Endothelial cell of umbilical vein (primary cell): ENCODE measurements around the gene LHX3. TPM values are rescaled to one million over a fixed set of nuclear protein-coding genes. Genes with fewer than 3 reads are reported as not detected.

Experiments used
- BruUV-seq: library from RNA; stranded (reverse); fragments of 400-500 nt; replicated peaks from 2 replicates; lab custom pipeline; 2021; lab: Mats Ljungman, UMichigan
- CTCF ChIA-PET: fragments of 300-600, 350-600 bp; sonication (Branson Sonifier 250); formaldehyde crosslinking; loops from one replicate; lab custom pipeline; 2021; ENCODE audit warnings: antibody characterized with exemption, inconsistent platforms; lab: Charles Lee
- POLR2A ChIA-PET: fragments of 300-600, 350-600 bp; sonication (Branson Sonifier 250); formaldehyde crosslinking; loops from one replicate; lab custom pipeline; 2021; ENCODE audit warnings: antibody characterized with exemption, inconsistent platforms; lab: Charles Lee
- DNase-seq: peaks from one replicate; pipeline ENCODE4 v3.0.0-alpha.2; 2011; ENCODE audit warnings: low read depth, low spot score
- FAIRE-seq: peaks from 2 replicates; lab custom pipeline; 2011; peaks lifted over from hg19 to GRCh38; lab: Jason Lieb, UNC
- H2AFZ ChIP-seq: 2 replicates; pipeline ENCODE4 v1.6.0; 2012; ENCODE audit warnings: low read depth, low read length, control low read depth, inconsistent platforms
- H3K27ac ChIP-seq: 2 replicates; pipeline ENCODE4 v1.5.1; 2011; ENCODE audit warnings: low read depth, mild to moderate bottlenecking, control low read depth, low read length, moderate library complexity; ENCODE audit not compliant: insufficient read depth
- H3K27me3 ChIP-seq, 2 experiments: 2 replicates each; pipeline versions ENCODE4 v1.6.0 to v1.6.1; 2011; ENCODE audit warnings: low read length in 2 of 2, mixed read lengths in 1 of 2; ENCODE audit not compliant: control insufficient read depth in 2 of 2, insufficient read depth in 2 of 2
- H3K36me3 ChIP-seq, 2 experiments: 2 replicates in 1 of 2; 3 replicates in 1 of 2; pipeline ENCODE4 v1.5.1; 2011; ENCODE audit warnings: low read length in 2 of 2, mild to moderate bottlenecking in 1 of 2, moderate library complexity in 1 of 2; ENCODE audit not compliant: control insufficient read depth in 2 of 2, insufficient read depth in 2 of 2; ENCODE audit errors: extremely low read depth in 1 of 2
- H3K4me1 ChIP-seq: 3 replicates; pipeline ENCODE4 v1.5.1; 2011; ENCODE audit warnings: mild to moderate bottlenecking, low read length; ENCODE audit not compliant: control insufficient read depth, insufficient read depth; ENCODE audit errors: extremely low read depth
- H3K4me2 ChIP-seq: 2 replicates; pipeline ENCODE4 v1.6.1; 2011; ENCODE audit warnings: low read length, control low read depth, mixed read lengths; ENCODE audit not compliant: insufficient read depth
- H3K4me3 ChIP-seq, 3 experiments: fragments of 200-600 bp in 1 of 3; sonication (generic), shearing (Covaris generic) in 1 of 3; replicated peaks in 1 of 3; 2 replicates each; pipeline ENCODE4 v1.5.1; 2011 to 2016; ENCODE audit warnings: control low read depth in 3 of 3, low read length in 3 of 3, mild to moderate bottlenecking in 2 of 3, inconsistent platforms in 1 of 3, low read depth in 1 of 3, moderate library complexity in 1 of 3; ENCODE audit not compliant: insufficient read depth in 1 of 3
- H3K79me2 ChIP-seq: 2 replicates; pipeline ENCODE4 v1.6.0; 2012; ENCODE audit warnings: low read length, inconsistent platforms; ENCODE audit not compliant: control insufficient read depth, insufficient read depth
- H3K9ac ChIP-seq: replicated peaks from 2 replicates; pipeline ENCODE3; 2011; ENCODE audit warnings: low read length, control low read depth; ENCODE audit not compliant: insufficient read depth; ENCODE audit errors: extremely low read depth
- H3K9me1 ChIP-seq: replicated peaks from 3 replicates; pipeline ENCODE4 v1.6.0; 2011; ENCODE audit warnings: mild to moderate bottlenecking, low read length; ENCODE audit not compliant: control insufficient read depth, insufficient read depth; ENCODE audit errors: extremely low read depth
- H3K9me3 ChIP-seq: replicated peaks from 2 replicates; pipeline ENCODE4 v1.5.1; 2012; ENCODE audit warnings: low read length, inconsistent platforms; ENCODE audit not compliant: control insufficient read depth, insufficient read depth
- H4K20me1 ChIP-seq: replicated peaks from 2 replicates; pipeline ENCODE3; 2011; ENCODE audit warnings: mild to moderate bottlenecking, low read length; ENCODE audit not compliant: control insufficient read depth, insufficient read depth; ENCODE audit errors: extremely low read depth
- EZH2 ChIP-seq: IDR thresholded peaks from 2 replicates; pipeline ENCODE4 v1.6.1; 2012; ENCODE audit warnings: borderline replicate concordance, low read depth, mild to moderate bottlenecking, moderate library complexity, low read length, inconsistent platforms; ENCODE audit not compliant: severe bottlenecking
- FOS ChIP-seq: IDR thresholded peaks from 2 replicates; pipeline ENCODE4 v1.6.1; 2011; ENCODE audit warnings: mild to moderate bottlenecking, low read length, moderate library complexity, borderline replicate concordance; ENCODE audit not compliant: insufficient read depth
- GATA2 ChIP-seq: IDR thresholded peaks from 2 replicates; pipeline ENCODE4 v1.7.0; 2011; ENCODE audit warnings: low read depth, mild to moderate bottlenecking, moderate library complexity, mixed read lengths, low read length; ENCODE audit not compliant: insufficient read length, insufficient read depth
- JUN ChIP-seq: IDR thresholded peaks from 2 replicates; pipeline ENCODE4 v1.6.1; 2011; ENCODE audit warnings: borderline replicate concordance, low read depth; ENCODE audit not compliant: insufficient read length, insufficient read depth
- MAX ChIP-seq: IDR thresholded peaks from 2 replicates; pipeline ENCODE4 v1.6.1; 2011; ENCODE audit not compliant: insufficient read depth, insufficient read length
- MYC ChIP-seq: IDR thresholded peaks from one replicate; pipeline ENCODE4 v1.6.1; 2011; ENCODE audit warnings: mild to moderate bottlenecking, low read depth, low read length
- POLR2A ChIP-seq: IDR thresholded peaks from 2 replicates; pipeline ENCODE4 v1.6.1; 2012; ENCODE audit warnings: low read depth, mild to moderate bottlenecking, control low read depth, low read length
- POLR2AphosphoS5 ChIP-seq: IDR thresholded peaks from 2 replicates; pipeline ENCODE4 v1.6.1; 2012; ENCODE audit warnings: low read depth, mild to moderate bottlenecking, control low read depth, low read length, moderate library complexity; ENCODE audit not compliant: insufficient read depth
- dilution Hi-C: fragments of 300-500 bp; cut with MboI; formaldehyde crosslinking; loops from one replicate; pipeline ENCODE4 v1.15.0; 2019; ENCODE audit warnings: low sequenced_read_pairs; ENCODE audit not compliant: extremely low pct_ligation_motif_present
- intact Hi-C: fragments of 100-400 bp; cut with micrococcal nuclease; formaldehyde crosslinking; loops from one replicate; pipeline ENCODE4 v1.10.0; 2022
- polyA plus RNA-seq, 4 experiments: library from polyadenylated mRNA; depleted of rRNA in 3 of 4; stranded (reverse) in 3 of 4; unstranded in 1 of 4; fragments of >200 nt; gene quantifications; 2 replicates each; pipeline versions ENCODE4 v1.2.1 to v1.2.3, GENCODE V29; 2011 to 2012; ENCODE audit warnings: missing spikeins in 1 of 4
- total RNA-seq: library from RNA; stranded (reverse); gene quantifications from 2 replicates; pipeline ENCODE4 v1.2.3, GENCODE V29; 2021
- TF ChIP-seq, protein P1 (sequence below), 2 donors: IDR thresholded peaks; 1 replicate in 1 of 2; 2 replicates in 1 of 2; pipeline ENCODE4 v1.5.1; 2011; ENCODE audit warnings: low read length in 2 of 2, mild to moderate bottlenecking in 2 of 2, moderate library complexity in 2 of 2, control low read depth in 1 of 2, inconsistent platforms in 1 of 2, low read depth in 1 of 2; ENCODE audit not compliant: insufficient read depth in 1 of 2; ENCODE audit errors: extremely low read depth in 1 of 2

Gene LHX3
- total and polyA plus RNA-seq, 2 donors (not counting 3 experiments of a cell fraction or from before 2014, with no cell fraction given), result not detected

DNA sequence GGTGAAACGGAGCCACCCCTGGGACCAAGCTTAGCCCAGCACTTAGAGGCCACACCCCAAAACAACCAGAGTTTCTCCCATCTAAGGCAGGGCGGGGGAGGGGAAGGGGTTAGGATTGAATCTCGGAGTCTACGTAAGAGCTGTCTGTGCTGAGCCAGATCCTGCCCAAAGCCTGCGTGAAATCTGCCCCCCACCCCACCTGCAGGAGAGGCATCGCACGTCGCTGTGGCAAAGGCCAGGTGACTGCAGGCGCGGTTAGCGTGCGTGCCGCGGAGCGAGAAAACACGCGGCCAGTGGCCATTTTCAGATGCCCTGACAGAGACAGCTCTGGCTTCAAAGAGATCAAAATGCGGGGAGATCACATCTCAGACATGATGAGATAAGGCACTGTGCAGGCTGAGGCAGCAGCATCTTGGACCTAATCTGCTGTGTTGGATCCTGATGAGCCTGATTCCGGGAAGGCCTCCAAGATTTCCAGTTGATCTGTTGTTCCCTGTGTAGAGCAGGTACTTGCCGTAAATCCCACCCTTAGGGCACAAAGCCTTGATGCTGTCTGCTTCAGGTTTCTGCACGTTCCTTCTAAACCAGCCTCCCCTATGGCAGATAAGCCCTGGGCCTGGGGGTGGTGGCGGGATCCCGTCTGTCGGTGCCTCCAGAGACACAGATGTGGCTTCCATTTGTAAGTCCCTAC lies 43.2 kb upstream of the LHX3 start:
- peaks cover 0 to 6% of the 10 kb centered on the region in 2 experiments for H3K27me3 ChIP-seq
- CTCF ChIA-PET, result interaction anchor here (1.2 to 1.4 kb wide), 2 partner anchors 15 to 20 kb away, joined by 3 read pairs; no protein-coding TSS in a partner anchor
- H3K27ac ChIP-seq, result no peak overlapping the region
- H3K79me2 ChIP-seq, result peaks cover 14% of the 10 kb centered on the region
- H4K20me1 ChIP-seq, result no peaks in the 10 kb centered on the region
- intact Hi-C loops, result no loop called here
- H3K9me1 ChIP-seq, result no peaks in the 10 kb centered on the region
- no peak overlapping the region for H3K9ac ChIP-seq
- no peak for TF ChIP-seq MAX
- TF ChIP-seq EZH2, result no peak
- TF ChIP-seq, protein P1, sequence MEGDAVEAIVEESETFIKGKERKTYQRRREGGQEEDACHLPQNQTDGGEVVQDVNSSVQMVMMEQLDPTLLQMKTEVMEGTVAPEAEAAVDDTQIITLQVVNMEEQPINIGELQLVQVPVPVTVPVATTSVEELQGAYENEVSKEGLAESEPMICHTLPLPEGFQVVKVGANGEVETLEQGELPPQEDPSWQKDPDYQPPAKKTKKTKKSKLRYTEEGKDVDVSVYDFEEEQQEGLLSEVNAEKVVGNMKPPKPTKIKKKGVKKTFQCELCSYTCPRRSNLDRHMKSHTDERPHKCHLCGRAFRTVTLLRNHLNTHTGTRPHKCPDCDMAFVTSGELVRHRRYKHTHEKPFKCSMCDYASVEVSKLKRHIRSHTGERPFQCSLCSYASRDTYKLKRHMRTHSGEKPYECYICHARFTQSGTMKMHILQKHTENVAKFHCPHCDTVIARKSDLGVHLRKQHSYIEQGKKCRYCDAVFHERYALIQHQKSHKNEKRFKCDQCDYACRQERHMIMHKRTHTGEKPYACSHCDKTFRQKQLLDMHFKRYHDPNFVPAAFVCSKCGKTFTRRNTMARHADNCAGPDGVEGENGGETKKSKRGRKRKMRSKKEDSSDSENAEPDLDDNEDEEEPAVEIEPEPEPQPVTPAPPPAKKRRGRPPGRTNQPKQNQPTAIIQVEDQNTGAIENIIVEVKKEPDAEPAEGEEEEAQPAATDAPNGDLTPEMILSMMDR (IDR thresholded peaks at IDR 0.05; ENCODE audit: extremely low read depth in 1 of 2, insufficient read depth in 1 of 2, low read depth in 1 of 2, low read length in 2 of 2), result no peak
- TF ChIP-seq JUN, result no peak
- TF ChIP-seq MYC, result no peak
- TF ChIP-seq GATA2, result no peak
- TF ChIP-seq POLR2AphosphoS5, result no peak
- no peak for TF ChIP-seq POLR2A
- no peak for TF ChIP-seq FOS
- peaks cover 9% of the 10 kb centered on the region for H3K4me1 ChIP-seq
- no TSS peak for BruUV-seq
- no peak overlapping the region for H3K4me3 ChIP-seq
- dilution Hi-C loops, result no loop called here
- H3K9me3 ChIP-seq, result no peaks in the 10 kb centered on the region
- DNase-seq (no peak), FAIRE-seq (no peak)
- POLR2A ChIA-PET, result no interaction called here
- no peak overlapping the region for H3K4me2 ChIP-seq
- no peaks in the 10 kb centered on the region for H3K36me3 ChIP-seq
- no peak overlapping the region for H2AFZ ChIP-seq
